H1 (cell line): Measurements from ENCODE around the gene MYL7.

Experiments used
- CEBPB ChIP-seq: IDR thresholded peaks from 2 replicates; pipeline ENCODE4 v1.6.1; 2012; ENCODE audit warnings: low read depth, low read length
- CREB1 ChIP-seq: IDR thresholded peaks from 2 replicates; pipeline ENCODE4 v1.6.1; 2012; ENCODE audit warnings: inconsistent platforms
- CTCF ChIP-seq, 3 experiments: IDR thresholded peaks; 1 replicate in 2 of 3; 2 replicates in 1 of 3; pipeline versions ENCODE4 v1.5.1 to v1.6.1; 2011; ENCODE audit warnings: low read length in 3 of 3, mild to moderate bottlenecking in 3 of 3, inconsistent platforms in 2 of 3, low read depth in 1 of 3, moderate library complexity in 1 of 3; ENCODE audit not compliant: insufficient read depth in 1 of 3; ENCODE audit errors: control extremely low read depth in 1 of 3
- EP300 ChIP-seq, 2 experiments: IDR thresholded peaks; 1 replicate in 1 of 2; 2 replicates in 1 of 2; pipeline ENCODE4 v1.6.1; 2011 to 2012; ENCODE audit warnings: low read depth in 2 of 2, low read length in 2 of 2, mild to moderate bottlenecking in 2 of 2, borderline replicate concordance in 1 of 2, inconsistent platforms in 1 of 2, moderate library complexity in 1 of 2
- EZH2 ChIP-seq: fragments of 200-600 bp; sonication (generic); IDR thresholded peaks from 2 replicates; pipeline ENCODE4 v1.7.1; 2012; ENCODE audit warnings: low read depth, mild to moderate bottlenecking, moderate library complexity, low read length, inconsistent platforms; ENCODE audit not compliant: severe bottlenecking
- KDM1A ChIP-seq: fragments of 200-600, 300-600 bp; sonication (generic); IDR thresholded peaks from 2 replicates; pipeline ENCODE4 v1.7.1; 2016; ENCODE audit warnings: mild to moderate bottlenecking, low read length, borderline replicate concordance
- MAFK ChIP-seq: IDR thresholded peaks from 2 replicates; pipeline ENCODE4 v1.6.1; 2012; ENCODE audit warnings: low read depth, mild to moderate bottlenecking, improper control_type of control experiment, low read length
- POLR2A ChIP-seq, 2 experiments: IDR thresholded peaks; 1 replicate in 1 of 2; 2 replicates in 1 of 2; pipeline ENCODE4 v1.6.1; 2011; ENCODE audit warnings: low read depth in 2 of 2, low read length in 2 of 2, mild to moderate bottlenecking in 2 of 2; ENCODE audit errors: control extremely low read depth in 1 of 2
- POLR2AphosphoS5 ChIP-seq: IDR thresholded peaks from 2 replicates; pipeline ENCODE4 v1.6.1; 2011; ENCODE audit warnings: low read depth, low read length
- SUZ12 ChIP-seq: fragments of 200-600 bp; sonication (generic); IDR thresholded peaks from 2 replicates; pipeline ENCODE4 v1.6.1; 2012; ENCODE audit warnings: mild to moderate bottlenecking, inconsistent platforms, low read length, moderate library complexity, mixed read lengths

- no peak for TF ChIP-seq EP300 (IDR thresholded peaks at IDR 0.05; ENCODE audit: borderline replicate concordance in 1 of 2, low read depth in 2 of 2, low read length in 2 of 2)
- TF ChIP-seq SUZ12 = no peak
- TF ChIP-seq MAFK = no peak
- TF ChIP-seq EZH2 = no peak
- TF ChIP-seq KDM1A = no peak
- no peak for TF ChIP-seq CTCF (IDR thresholded peaks at IDR 0.05; ENCODE audit: control extremely low read depth in 1 of 3, insufficient read depth in 1 of 3, low read depth in 1 of 3, low read length in 3 of 3)
- TF ChIP-seq CEBPB = no peak
- TF ChIP-seq CREB1 = no peak
- TF ChIP-seq POLR2A (IDR thresholded peaks at IDR 0.05; ENCODE audit: control extremely low read depth in 1 of 2, low read depth in 2 of 2, low read length in 2 of 2) = no peak
- no peak for TF ChIP-seq POLR2AphosphoS5
These were observed 17.9 kb upstream of the MYL7 start for GRCh38 chr7:44158873-44159631.
